Measurements from ENCODE around the gene KIF15. TPM values are rescaled to one million over a fixed set of nuclear protein-coding genes. Genes with fewer than 3 reads are reported as not detected.
"Not testable (repeated sequence)": the region's sequence is repeated elsewhere in the genome, so short reads cannot be mapped to it uniquely, and the experiment has no call there.

Gene KIF15
- total RNA-seq, 1 donor: 9.9 TPM

GRCh38 chr3:44795197-44795596 lies 33.6 kb downstream of the KIF15 start:
- no peak overlapping the region for H3K4me3 ChIP-seq (ENCODE audit: low read depth, low read length)
- DNase-seq (ENCODE audit: low read depth): no peak
- TF ChIP-seq CTCF (IDR thresholded peaks at IDR 0.05; ENCODE audit: insufficient read depth, low read depth, low read length): no peak

- no peak for TF ChIP-seq CTCF (IDR thresholded peaks at IDR 0.05; ENCODE audit: insufficient read depth, low read depth, low read length)
- no peak for DNase-seq (ENCODE audit: low read depth)
- no peak overlapping the region for H3K4me3 ChIP-seq (ENCODE audit: low read depth, low read length)
These were observed 40.4 kb downstream of the KIF15 start for GRCh38 chr3:44802011-44802410.

- H3K4me3 ChIP-seq (ENCODE audit: low read depth, low read length): no peak overlapping the region
- TF ChIP-seq CTCF (IDR thresholded peaks at IDR 0.05; ENCODE audit: insufficient read depth, low read depth, low read length): no peak
- no peak for DNase-seq (ENCODE audit: low read depth)
These were observed 41.7 kb downstream of the KIF15 start for GRCh38 chr3:44803298-44803697.

GRCh38 chr3:44805960-44806359 lies 44.4 kb downstream of the KIF15 start:
- no peak for TF ChIP-seq CTCF (IDR thresholded peaks at IDR 0.05; ENCODE audit: insufficient read depth, low read depth, low read length)
- no peak for DNase-seq (ENCODE audit: low read depth)
- H3K4me3 ChIP-seq (ENCODE audit: low read depth, low read length): no peak overlapping the region

- no peak for TF ChIP-seq CTCF (IDR thresholded peaks at IDR 0.05; ENCODE audit: insufficient read depth, low read depth, low read length)
- DNase-seq (ENCODE audit: low read depth): no peak
- H3K4me3 ChIP-seq (ENCODE audit: low read depth, low read length): no peak overlapping the region
These were observed 53.2 kb downstream of the KIF15 start for GRCh38 chr3:44814751-44815150.

- not testable (repeated sequence) for DNase-seq (ENCODE audit: low read depth)
These were observed 54.7 kb downstream of the KIF15 start for GRCh38 chr3:44816334-44816733.

GRCh38 chr3:44821206-44821605 lies 59.6 kb downstream of the KIF15 start:
- DNase-seq (ENCODE audit: low read depth); H3K4me3 ChIP-seq (ENCODE audit: low read depth, low read length): not testable (repeated sequence)

More at GRCh38 chr3:44816334-44816733, 54.7 kb downstream of the KIF15 start:
- not testable (repeated sequence) for H3K4me3 ChIP-seq (ENCODE audit: low read depth, low read length)

GRCh38 chr3:44825264-44825925 lies 63.8 kb downstream of the KIF15 start:
- DNase-seq (ENCODE audit: low read depth): peak; percentile 59
- H3K4me3 ChIP-seq (ENCODE audit: low read depth, low read length): no peak overlapping the region
- no peak for TF ChIP-seq CTCF (IDR thresholded peaks at IDR 0.05; ENCODE audit: insufficient read depth, low read depth, low read length)

Measured in fibroblast of villous mesenchyme (primary cell).